Activated naive CD4-positive, alpha-beta T cell (primary cell): ENCODE measurements around the gene KCTD15.

Experiments used
- DNase-seq, 4 experiments: peaks; one replicate each; lab custom pipeline; 2025; lab: John Stamatoyannopoulos, UW

KCTD15 gene, protein sequence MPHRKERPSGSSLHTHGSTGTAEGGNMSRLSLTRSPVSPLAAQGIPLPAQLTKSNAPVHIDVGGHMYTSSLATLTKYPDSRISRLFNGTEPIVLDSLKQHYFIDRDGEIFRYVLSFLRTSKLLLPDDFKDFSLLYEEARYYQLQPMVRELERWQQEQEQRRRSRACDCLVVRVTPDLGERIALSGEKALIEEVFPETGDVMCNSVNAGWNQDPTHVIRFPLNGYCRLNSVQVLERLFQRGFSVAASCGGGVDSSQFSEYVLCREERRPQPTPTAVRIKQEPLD

DNA sequence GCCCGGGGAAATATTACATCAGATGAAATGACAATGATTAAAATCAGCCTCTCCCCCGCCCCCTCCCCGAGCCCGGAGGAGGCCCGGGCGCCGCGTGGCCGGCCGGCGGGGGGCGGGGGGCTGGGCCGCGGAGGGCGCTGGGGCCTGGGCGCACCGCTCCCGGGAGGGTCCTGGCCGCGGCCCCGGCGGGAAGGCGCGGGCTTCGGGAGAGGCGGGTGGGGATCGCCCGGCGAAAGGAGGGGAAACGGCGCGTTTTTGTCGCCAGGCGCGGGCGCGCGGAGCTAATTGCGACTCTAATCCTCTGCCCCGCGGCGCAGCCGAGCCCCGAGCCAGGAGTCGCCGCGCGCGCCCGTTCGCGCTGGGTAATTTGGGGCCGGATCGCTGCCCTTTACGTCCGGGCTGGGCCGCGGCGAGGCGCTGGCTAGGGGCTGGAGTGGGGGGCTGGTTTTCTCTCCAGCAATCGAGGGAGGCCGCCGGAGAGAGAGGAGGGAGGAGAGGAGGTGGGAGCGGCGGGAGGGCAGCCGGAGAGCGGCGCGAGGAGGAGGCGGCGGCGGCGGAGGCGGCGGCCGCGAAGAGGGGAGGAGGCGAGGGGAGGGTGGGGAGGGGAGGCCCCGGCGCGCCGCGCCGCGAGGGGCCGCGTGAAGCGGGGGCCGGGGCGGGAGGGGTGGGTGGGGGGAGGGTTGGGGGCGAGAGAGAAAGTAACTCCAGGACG lies at the start of gene KCTD15:
Gene KCTD15 (plus strand): TSS at position 707 of the 712 bp plus-strand sequence. CDS start 3,585 bp downstream, outside the sequence.
- no peak for DNase-seq

DNA sequence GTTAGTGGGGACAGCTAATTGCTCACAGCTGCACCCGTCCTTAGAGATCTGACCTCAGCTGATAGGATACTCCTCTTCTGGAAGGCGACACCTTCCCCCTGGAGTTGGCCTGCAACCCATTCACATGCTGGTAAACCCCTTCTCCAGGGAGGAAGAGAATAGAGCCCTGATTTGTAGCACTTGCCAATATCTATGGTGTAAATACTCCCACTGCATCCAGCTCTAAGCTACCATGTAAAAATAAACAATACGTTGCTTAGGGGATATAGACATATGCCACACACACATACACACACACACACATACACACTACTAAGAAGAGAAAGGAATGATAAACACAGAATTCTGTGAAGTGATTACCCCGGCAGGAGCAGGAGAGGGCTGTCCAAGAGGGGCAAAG lies 49.4 kb upstream of the KCTD15 start:
- DNase-seq: no peak

DNA sequence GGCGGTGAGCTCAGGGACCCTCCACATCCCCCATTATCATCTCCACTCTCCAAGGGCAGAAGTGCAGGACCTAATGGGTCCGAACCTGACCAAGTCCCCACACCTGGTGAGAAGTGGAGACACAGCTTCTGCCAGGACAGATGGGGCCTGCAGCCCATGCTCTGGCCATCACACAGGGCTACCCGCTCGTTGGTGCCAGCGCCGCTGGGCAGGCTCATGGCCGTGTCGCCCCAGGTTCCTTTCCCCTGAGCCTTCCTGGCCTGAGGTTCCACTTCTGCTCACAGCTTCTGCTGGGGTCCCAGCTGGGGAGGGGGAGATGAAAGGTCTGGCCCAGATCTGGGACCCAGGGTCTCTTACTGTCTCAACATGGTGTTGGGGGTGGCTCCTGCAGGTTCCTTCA lies 48.4 kb upstream of the KCTD15 start:
- DNase-seq: no peak

DNA sequence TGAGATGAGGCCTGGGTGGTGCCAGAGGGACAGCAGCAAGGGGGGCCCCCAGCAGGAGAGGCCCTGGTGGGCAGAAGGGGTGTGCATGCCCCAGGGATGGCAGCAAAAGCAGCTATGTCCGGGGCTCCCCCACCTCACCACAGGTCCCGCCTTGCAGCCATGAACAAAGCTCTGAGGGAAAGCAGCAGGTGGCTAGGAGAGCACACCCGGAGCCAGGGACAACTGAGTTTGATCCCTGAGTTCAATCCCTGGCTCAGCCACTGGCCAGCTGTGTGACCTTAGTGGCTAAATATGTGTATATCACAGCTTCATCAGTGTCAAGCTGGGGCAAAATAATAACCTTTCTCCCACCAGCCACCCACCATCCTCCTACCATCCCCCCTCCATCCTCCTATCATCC lies 47.7 kb upstream of the KCTD15 start:
- no peak for DNase-seq

DNA sequence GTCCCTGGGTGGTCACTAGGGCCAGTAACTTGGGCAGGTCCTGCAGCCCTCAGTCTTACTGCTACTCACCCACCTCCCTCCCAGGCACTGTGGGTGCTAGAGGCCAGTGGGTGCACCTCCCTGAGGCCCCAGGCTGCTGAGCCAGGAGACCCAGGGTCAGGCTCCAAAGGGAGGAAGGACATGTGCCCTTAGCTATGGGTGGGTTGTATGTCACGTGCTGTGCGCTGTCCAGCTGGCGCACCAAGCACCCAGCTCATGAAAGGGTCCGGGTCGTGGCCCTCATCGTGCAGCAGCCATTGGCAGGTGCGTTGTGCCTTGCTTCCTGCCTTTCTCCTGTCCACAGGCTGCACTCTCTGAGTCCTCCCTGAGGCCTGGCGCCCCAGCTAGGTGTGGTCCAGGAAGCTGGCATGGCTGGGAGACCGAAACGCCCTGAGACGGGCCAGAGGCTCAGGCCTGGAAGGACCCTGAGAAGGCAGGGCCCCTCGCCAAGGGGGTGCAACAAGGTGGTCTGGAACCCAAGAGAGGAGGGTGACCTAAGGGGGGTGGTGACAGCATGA lies 47.0 kb upstream of the KCTD15 start:
- no peak for DNase-seq

DNA sequence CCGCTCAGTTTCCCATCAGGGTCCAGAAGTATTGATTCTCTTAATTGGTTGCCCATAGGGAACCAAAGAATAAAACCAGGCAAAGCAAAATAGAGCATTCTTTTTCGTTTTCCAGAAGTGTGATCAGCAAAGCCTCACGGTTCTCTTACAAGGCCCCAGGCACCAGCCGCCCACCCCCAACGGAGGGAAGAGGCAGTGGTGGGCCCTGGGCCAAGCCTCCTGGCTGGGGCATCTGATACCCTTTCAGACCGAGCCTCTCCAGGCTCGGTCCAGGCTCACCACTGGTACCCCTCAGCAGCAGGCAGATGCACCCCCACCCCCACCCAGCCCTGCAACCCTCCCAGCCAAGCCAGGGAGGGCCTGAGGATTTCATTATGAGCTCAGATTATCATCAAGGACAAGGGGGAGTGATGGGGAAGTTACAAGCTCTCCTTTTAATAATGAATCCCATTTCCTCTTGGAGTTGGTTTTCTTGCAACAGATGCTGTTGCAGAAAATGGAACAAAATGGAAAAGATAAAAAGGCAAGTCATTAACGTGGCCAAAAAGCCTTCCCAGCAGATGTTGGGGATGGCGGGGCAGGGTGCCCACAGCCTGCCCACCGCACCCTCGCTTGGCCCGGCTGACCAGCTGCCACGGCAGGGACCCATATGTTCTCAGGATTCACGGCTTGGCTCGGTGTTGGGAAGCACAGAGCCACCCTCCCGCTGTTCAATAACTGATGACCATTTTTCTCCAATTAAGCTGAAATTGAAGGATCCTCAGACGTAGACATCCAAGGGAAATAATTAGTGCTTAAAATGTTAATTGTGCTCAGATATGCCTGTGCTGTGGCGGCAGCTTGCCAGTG lies 45.9 kb upstream of the KCTD15 start:
- DNase-seq: no peak

DNA sequence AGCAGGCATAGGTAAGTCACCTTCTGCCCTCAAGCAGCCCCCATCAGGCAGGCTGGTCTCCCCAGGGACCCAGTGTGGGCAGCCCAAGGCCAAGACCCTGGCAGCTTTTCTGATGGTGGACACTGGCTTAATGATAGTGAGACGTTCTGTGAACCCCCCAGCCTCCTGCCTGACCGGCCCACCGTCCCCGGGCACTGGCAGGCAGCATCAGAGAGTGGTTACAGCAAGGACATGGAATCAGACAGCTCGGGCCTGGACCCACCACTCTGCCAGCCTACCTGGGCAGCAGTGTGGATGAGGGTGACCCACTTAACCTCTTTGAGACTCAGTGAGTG lies 45.3 kb upstream of the KCTD15 start:
- DNase-seq: no peak

DNA sequence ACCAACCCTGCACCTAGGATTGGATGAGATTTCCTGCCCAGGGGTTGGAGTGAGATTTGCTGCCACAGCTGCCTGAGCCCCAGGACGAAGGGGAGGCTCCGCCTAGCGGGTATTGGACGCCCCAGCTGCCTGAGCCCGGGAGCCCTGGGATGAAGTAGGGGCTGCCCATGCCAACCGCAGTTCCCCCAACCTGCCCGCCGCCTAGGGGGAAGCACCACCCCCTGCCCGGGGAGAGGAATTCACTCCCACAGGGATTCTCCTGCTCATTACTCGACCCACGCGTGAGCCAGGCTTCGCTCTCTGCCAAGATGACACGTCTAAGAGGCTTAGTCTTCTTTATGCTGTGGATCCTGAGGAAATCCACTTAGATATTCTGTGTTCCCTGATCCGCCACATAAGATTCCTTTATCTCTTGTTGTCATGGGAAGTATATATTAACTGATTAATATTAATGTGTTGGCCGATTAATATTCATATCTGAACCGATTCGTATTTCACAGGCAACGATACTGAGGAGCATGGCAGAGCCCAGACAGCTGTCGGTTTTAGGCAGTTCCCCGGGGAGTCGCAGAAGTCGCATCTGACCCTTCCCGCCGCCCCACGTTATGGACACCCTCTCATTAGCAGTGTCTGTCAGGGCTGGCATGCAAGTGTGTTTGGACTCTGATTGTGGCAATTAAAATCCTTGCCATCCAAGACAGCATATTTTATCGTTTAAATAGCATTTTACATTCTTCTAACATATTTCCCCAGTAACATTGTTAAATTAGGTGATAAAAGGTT lies 44.5 kb upstream of the KCTD15 start:
- no peak for DNase-seq

DNA sequence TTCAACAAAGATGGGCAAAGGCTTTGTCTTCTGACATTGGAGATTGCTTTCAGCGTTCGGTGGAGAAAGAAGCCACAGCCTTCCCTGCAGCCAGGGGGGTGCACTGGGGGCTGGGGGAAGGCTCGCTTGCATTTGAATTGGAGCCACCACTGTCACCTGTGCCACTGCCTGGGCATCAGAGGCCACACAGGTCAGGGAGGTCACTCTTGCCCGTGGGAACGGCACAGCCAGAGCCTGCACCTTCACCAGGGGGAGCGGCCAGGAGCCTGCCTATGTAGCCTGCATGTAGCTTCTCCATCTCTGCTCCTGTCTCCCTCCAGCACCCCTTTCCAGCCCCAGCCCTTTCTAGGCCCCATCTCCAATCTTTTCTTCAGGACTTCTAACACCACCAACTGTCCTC lies 43.7 kb upstream of the KCTD15 start:
- no peak for DNase-seq

DNA sequence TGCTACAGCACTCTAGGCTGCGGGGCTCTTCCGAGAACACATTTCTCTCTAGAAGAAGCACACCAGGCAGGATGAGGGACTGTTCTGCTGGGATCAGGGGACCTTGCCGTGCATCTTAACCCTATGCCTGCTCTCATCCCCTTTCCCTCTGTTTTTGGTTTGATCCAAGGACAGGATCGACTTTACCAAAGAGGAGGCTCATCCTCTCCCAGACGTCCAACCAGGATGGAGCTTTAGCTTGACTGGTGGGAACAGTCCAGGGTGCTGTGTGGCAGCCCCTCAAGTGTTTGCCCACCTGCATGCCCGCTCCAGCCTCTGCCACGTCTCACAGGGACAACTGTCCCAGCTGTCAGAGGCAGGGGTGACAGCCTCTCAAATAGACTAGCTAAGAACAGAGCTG lies 42.3 kb upstream of the KCTD15 start:
- no peak for DNase-seq

DNA sequence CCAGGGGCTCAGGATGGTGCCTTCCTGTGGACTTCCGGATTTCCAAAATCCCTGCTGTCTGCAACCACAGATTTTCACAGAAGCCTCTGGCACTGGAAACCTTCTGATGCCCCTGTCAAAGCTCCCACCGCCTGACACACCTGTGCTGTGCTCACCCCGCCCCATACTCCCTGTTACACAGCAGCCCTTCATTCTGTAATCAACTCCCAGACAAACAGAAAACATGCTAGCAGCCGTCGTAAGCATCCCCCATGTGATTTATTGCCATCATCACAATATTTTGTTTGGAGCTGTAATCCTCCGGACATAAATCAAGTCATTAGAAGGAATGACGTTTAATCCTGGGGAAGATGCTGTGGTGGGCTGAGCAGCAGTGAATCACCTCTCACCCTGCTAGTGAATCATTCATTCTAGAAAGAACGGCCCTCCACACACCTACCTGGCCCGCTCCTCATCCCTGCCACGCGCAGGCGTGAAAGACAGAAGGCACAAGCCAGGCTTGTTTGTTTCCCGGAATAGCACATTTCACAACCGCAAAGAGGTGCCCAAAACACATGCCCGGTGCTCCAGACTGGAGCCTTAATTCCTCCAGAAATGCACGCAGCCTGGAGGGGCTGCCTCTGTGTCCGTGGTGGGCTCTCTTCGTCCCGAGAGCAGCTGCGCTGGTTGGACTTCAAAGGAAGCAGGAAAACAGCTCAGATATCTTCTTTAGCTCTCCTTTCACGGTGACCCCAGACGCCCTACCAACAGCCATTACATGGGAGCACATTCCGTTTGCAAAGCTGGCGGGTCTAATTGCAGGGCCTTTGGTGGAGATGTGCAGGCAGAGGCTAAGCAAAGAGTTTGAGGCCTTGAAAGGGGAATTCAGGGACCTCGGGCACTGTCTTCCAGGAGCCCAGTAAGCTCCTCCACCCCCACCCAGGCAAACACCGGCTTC lies 41.3 kb upstream of the KCTD15 start:
- DNase-seq: no peak

DNA sequence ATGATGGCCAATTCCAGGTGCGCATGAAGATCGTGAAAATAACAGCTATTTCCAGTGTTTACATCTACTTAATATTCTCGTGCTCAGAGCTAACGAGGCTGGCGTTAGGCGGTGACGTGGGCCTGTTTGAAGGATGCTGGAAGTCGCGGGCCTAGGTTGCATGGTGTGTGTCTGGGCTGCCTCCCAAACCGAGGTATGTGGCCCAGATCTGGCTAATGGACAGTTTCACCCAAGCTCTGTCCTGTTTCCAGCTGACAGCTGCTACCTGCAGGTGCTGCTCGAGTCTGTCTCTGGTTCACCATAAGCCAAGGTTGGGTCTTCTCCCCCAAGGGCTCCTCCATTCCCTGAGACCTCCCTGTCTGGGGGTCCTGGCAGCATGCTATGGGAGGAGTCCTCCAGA lies 40.5 kb upstream of the KCTD15 start:
- DNase-seq: no peak

DNA sequence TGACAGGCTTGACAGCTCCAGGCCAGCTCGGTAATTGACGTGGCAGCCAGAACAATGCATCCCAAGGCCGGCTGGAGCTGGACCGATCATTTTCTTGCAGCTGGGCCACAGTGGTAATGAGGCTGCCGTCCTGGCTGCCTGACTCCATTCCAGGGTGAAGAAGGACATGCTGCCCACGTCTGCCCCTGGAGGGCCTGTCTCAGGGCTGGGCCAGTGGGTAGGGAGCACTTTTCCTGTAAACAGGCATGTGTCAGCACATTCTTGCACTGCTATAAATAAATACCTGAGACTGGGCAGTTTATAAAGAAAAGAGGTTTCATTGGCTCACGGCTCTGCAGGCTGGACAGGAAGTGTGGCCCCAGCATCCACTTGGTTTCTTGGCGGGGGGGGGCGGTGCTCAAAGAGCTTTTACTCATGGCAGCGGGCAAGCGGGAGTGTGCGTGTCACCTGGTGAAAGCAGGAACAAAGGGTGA lies 38.1 kb upstream of the KCTD15 start:
- DNase-seq: no peak

DNA sequence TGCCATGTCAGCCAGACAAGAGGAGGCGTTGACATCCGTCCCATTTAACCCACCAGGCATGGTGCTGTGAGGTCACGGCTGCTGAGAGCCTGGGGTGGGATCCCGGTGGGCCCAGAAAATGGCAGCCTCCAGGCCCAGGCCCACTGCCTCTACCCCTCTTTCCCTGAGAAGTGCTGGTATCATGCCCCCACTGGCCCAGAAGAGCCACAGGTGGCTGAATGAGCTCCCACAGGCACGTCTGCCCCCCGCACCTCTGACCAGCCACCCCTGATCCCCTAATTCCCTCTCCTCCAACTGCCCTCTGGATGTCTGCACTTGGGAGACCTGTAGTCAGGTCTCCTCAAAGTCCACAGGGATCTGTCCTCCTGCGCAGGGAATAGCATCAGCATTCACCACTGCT lies 37.3 kb upstream of the KCTD15 start:
- DNase-seq: no peak

DNA sequence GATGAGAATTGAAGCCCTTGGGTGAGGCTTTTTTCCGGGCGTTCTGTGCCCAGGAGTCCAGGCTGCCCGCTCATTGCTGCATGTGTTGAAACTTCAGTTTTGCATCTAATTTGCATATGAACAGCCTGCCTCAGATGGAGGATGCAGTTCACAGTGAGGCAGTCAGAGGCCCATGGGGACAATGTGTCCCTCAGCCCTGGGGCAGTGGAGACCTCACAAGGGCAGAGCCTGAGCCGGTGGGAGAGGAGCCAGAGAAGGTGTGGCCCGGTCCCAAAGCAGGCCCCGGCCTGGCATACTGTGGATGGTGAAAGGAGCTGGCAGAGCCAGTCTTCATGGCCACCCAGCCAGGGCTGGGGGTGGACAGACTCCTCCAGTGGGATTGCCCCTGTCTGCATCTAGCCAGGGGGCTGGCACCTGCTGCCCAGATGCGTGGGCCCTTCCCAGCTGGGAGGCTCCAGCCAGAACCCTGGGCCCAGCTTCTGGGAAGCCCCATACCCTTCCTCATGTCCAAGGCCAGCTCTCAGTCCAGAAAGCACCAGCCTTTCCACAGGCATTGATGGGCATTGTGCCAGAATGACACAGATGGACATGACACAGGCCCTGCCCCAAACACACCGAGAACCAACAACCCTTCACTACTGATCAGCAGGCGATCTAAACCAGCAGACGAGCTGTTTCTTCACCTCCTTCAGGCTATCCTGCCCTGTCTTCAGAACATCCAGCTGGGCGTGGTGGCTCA lies 32.9 kb upstream of the KCTD15 start:
- DNase-seq: no peak

DNA sequence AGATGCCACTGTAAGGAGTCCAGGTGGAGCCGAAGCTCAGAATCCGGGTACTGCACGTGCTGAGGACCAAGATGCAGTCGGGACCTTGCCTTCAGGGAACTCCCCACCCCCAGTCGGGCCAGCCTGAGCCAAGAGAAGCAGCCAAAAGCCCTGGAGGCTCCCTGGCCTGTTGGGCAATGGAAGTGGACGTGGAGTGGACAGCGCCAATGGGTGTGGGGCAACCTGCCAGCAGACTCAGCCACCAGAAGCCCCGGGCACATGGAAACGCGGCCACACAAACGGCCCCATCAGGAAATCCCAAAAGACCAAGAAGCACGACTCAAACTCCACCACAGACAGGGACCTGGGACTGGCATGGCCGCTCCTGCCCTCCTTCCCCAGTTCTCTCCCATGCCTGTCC lies 30.0 kb upstream of the KCTD15 start:
- DNase-seq: no peak

DNA sequence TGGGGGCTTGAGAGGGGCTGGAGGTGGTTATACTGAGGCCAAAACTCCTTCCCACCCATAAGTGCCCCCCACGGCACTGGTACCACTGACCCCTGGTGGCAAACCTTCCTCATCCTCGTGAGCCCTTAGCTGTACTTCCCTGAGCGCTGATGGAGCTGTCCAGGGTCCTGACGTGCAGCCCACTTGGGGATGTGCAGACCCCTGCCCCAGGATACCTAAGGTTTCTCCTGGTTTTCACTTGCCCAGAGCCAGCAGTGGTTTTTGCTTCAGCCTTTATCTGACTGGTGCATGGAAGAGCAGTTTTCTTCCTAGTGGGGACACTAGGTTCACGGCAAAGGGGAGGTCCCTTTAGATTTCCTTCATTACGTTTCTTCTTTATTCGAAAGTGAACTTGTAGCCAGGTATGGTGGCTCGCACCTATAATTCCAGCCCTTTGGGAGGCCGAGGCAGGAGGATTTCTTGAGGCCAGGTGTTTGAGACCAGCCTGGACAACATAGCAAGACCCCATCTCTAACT lies 28.7 kb upstream of the KCTD15 start:
- DNase-seq: no peak

DNA sequence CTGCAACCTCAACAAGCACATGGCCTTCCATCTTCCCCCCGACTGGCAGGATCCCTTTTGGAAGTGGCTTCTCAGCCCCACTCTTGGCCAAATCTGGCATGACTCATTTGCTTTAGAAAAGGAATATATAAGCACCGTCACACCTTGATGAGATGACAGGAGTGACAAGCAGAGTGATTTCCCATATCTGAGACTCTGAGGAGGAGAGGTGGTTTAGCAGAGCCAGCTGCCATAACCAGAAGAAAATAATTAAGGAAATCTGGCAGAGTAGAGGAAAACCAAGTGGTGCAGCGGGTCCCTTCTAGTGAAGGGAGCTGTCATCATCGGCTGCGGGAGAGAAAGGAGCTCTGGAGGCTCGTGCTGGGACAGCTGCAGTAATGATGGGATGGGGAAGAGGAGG lies 27.5 kb upstream of the KCTD15 start:
- DNase-seq: no peak

DNA sequence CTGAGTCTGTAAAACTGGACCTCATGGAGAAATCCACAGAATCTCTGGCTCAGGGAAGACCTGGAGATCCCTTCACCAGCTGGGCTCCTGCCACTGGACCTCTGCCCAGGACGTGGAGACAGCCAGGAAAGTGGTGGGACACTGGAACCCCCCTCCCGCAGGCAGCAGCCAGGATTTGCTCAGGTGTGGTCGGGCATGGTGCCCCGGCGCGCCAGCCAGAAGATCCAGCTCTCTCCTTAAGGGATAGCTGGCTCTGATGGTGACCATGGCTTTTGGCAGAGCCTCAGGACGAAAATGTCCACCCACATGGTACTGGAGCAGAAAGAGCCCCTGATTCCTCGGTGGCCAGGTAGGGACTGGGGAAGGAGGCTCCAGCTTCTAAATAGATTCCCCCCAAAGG lies 26.6 kb upstream of the KCTD15 start:
- DNase-seq: no peak
